Heart right ventricle (tissue), 16 donors: ENCODE data around the gene EWSR1. TPM values are rescaled to one million over a fixed set of nuclear protein-coding genes. Genes with fewer than 3 reads are reported as not detected.
A peak's percentile ranks its signal among the peaks of the same experiment; 100 is the strongest.

Source experiments
- ATAC-seq, 8 donors: fragments of 200-7000 bp; cut with Tn5 transposase; one replicate each; pipeline ENCODE4 v1.9.1; 2020; ENCODE audit warnings: mild to moderate bottlenecking in 8 of 8, moderate library complexity in 8 of 8, moderate number of reproducible peaks in 1 of 8
- DNase-seq, 2 donors: peaks; one replicate each; pipeline ENCODE4 v3.0.0-alpha.2; 2020
- H3K27ac ChIP-seq, 10 donors: fragments of 200-600 bp; sonication (generic) in 2 of 10; one replicate each; pipeline versions ENCODE4 v1.5.0 to v1.8.0; 2020 to 2022; ENCODE audit warnings: mild to moderate bottlenecking in 3 of 10
- H3K27me3 ChIP-seq, 7 donors: fragments of 200-600 bp; one replicate each; pipeline ENCODE4 v1.8.0; 2021 to 2022; ENCODE audit warnings: mild to moderate bottlenecking in 2 of 7
- H3K36me3 ChIP-seq, 9 donors: fragments of 200-600 bp; sonication (generic) in 1 of 9; one replicate each; pipeline versions ENCODE4 v1.5.0 to v1.8.0; 2020 to 2022; ENCODE audit warnings: mild to moderate bottlenecking in 2 of 9
- H3K4me1 ChIP-seq, 9 donors: fragments of 200-600 bp; sonication (generic) in 1 of 9; one replicate each; pipeline versions ENCODE4 v1.5.0 to v1.8.0; 2020 to 2022; ENCODE audit warnings: mild to moderate bottlenecking in 4 of 9
- H3K4me3 ChIP-seq, 10 donors: fragments of 200-600 bp; sonication (generic) in 2 of 10; one replicate each; pipeline versions ENCODE4 v1.5.0 to v1.8.0; 2020 to 2022; ENCODE audit warnings: mild to moderate bottlenecking in 7 of 10, moderate library complexity in 2 of 10
- H3K9me3 ChIP-seq, 11 donors: fragments of 200-600 bp in 10 of 11; sonication (generic) in 2 of 11; one replicate each; pipeline versions ENCODE4 v1.5.0 to v1.8.0; 2013 to 2022; ENCODE audit warnings: mild to moderate bottlenecking in 2 of 11, control low read depth in 1 of 11, moderate library complexity in 1 of 11
- CTCF ChIP-seq, 9 donors: fragments of 200-600 bp; sonication (generic) in 2 of 9; IDR thresholded peaks; one replicate each; pipeline versions ENCODE4 v1.5.0 to v1.8.0; 2021 to 2022; ENCODE audit warnings: antibody characterized with exemption in 9 of 9, mild to moderate bottlenecking in 5 of 9, moderate library complexity in 1 of 9
- WGBS, 2 donors: extraction: QIAGEN DNeasy Blood & Tissue Kit; methylation state at CpG; one replicate each; pipeline ENCODE4 v1.1.7; 2013; ENCODE audit warnings: inconsistent platforms in 1 of 2; 5-methylcytosine and 5-hydroxymethylcytosine counted together
- intact Hi-C, 10 donors: fragments of 100-400 bp; cut with DNase I; formaldehyde crosslinking; loops; one replicate each; pipeline versions ENCODE4 v1.11.1 to v1.14.2; 2022
- polyA plus RNA-seq, 2 donors: library from polyadenylated mRNA; stranded (reverse); fragments of 200-250 nt; gene quantifications; one replicate each; pipeline ENCODE4 v1.2.3, GENCODE V29; 2013
- total RNA-seq, 10 donors: library from RNA; stranded (reverse); fragmentation: NEBNext Ultra II Directional in 3 of 10; extraction: Animal tissue kit (Norgen Biotek cat#: 25700) in 3 of 10; gene quantifications; one replicate each; pipeline versions ENCODE4 v1.2.1 to v1.2.4, GENCODE V29; 2021 to 2023
- donor health status: Arrhythmogenic right ventricular cardiomyopathy.
- donor health status: ischemic (EF 13 %, LVEDD 7.1; RV severe dilation, severe dysfunction).
- donor health status: healthy with polysubstance abuse.
- donor health status: DM: no; HTN: yes; CAD: no.
- donor health status: DM: no; HTN: no; CAD: no.
- donor health status: ischemic (EF 25% LVEDD 6.9; RV normal size, moderate dysfunction).
- donor health status: ischemic (EF 25% LVEDD 5.7; RV mildly dilated, moderate dysfunction).
- donor health status: healthy.
- donor health status: DM: yes; HTN: yes; CAD: no.
- donor health status: Ischemic cardiomyopathy.
- donor health status: ischemic (EF 35%, LVEDD 5.7; RV mildly dilated, moderate dysfunction).
- donor health status: nonischemic (EF 11% LVEDD 7.7; RV severe dilation, severe dysfunction).
- donor health status: DM: yes; HTN: yes; CAD: no.
- donor health status: PGD.
- donor health status: ischemic (EF 29% LVEDD 5.4; RV normal size, mild dysfunction).
- donor health status: nonischemic (EF 23%, LVEDD 6.1; RV moderate dilation, normal function).

Gene EWSR1
- total and polyA plus RNA-seq, 12 donors, result 105 to 153 (median 137) TPM

- ATAC-seq, result no peak
- no peaks in the 10 kb centered on the region for H3K9me3 ChIP-seq
- peaks cover 50 to 85% (median 78%) of the 10 kb centered on the region in 9 donors for H3K4me1 ChIP-seq
- peaks cover 5 to 29% (median 21%) of the 10 kb centered on the region in 7 donors for H3K27me3 ChIP-seq
- peak overlapping the region; percentile 22 to 98 (median 94) for H3K27ac ChIP-seq
- intact Hi-C loops, result no loop called here
- H3K4me3 ChIP-seq, result peak overlapping the region in 5 of 10 donors; percentile 26 to 95 (median 45)
- 62 to 73% methylated on average over 28 of the region's 28 CpGs for WGBS, 2 donors
- peaks cover 0 to 12% (median 0%) of the 10 kb centered on the region in 9 donors for H3K36me3 ChIP-seq
- no peak for DNase-seq
- no peak for TF ChIP-seq CTCF (IDR thresholded peaks at IDR 0.05)
These were observed 42.2 kb downstream of the EWSR1 start for GRCh38 chr22:29310065-29310862.

- DNase-seq (peak; percentile 95 to 98), ATAC-seq (peak; percentile 62 to 86 (median 72))
- H3K36me3 ChIP-seq, result peaks cover 0 to 12% (median 0%) of the 10 kb centered on the region in 9 donors
- 14 to 23% methylated on average over 17 to 18 of the region's 18 CpGs for WGBS, 2 donors
- no peaks in the 10 kb centered on the region for H3K9me3 ChIP-seq
- H3K27ac ChIP-seq, result peak overlapping the region; percentile 72 to 98 (median 94)
- H3K4me3 ChIP-seq, result peak overlapping the region in 9 of 10 donors; percentile 18 to 52 (median 28)
- no peak for TF ChIP-seq CTCF (IDR thresholded peaks at IDR 0.05)
- peaks cover 5 to 35% (median 26%) of the 10 kb centered on the region in 7 donors for H3K27me3 ChIP-seq
- peaks cover 52 to 88% (median 81%) of the 10 kb centered on the region in 9 donors for H3K4me1 ChIP-seq
- intact Hi-C loops, result no loop called here
These were observed 42.8 kb downstream of the EWSR1 start for GRCh38 chr22:29310863-29311339.

- WGBS, 2 donors, result 54 to 64% methylated on average over 48 to 50 of the region's 50 CpGs
These were observed 43.6 kb downstream of the EWSR1 start for GRCh38 chr22:29311464-29312217.

More at GRCh38 chr22:29311464-29312217, 43.6 kb downstream of the EWSR1 start:
- no peak for TF ChIP-seq CTCF (IDR thresholded peaks at IDR 0.05)
- peak in 1 of 8 donors; percentile 0 for ATAC-seq
- Histone ChIP-seq H3K4me3 (peak overlapping the region in 9 of 10 donors; percentile 18 to 52 (median 28)), H3K36me3 (peaks cover 0 to 12% (median 0%) of the 10 kb centered on the region in 9 donors), H3K4me1 (peaks cover 52 to 85% (median 82%) of the 10 kb centered on the region in 9 donors), H3K27me3 (peaks cover 5 to 43% (median 27%) of the 10 kb centered on the region in 7 donors), H3K9me3 (no peaks in the 10 kb centered on the region), H3K27ac (peak overlapping the region; percentile 72 to 98 (median 94))
- intact Hi-C loops, result no loop called here
- peak; percentile 48 to 55 for DNase-seq
